ENCODE data around the gene SLC13A4.

SLC13A4 gene

GRCh38 chr7:135726276-135726788, 1.7 kb downstream of the SLC13A4 start:
- peaks cover 0 to 3% of the 10 kb centered on the region in 2 experiments; a peak in 1 of 3 replicates for H3K36me3 ChIP-seq (ENCODE audit: control insufficient read depth in 2 of 2, insufficient read depth in 1 of 2, low read length in 2 of 2)
- H3K4me3 ChIP-seq (ENCODE audit: low read depth, low read length), result no peak overlapping the region
- H3K9me3 ChIP-seq (ENCODE audit: control insufficient read depth, insufficient read depth, low read depth, low read length), result no peaks in the 10 kb centered on the region
- CTCF ChIA-PET, result interaction anchor here (0.9 kb wide), 1 partner anchor 53 kb away, joined by 3 read pairs; no protein-coding TSS in a partner anchor
- H3K27ac ChIP-seq (ENCODE audit: extremely low read depth, low read depth, low read length), result no peak overlapping the region
- no peak for TF ChIP-seq ZNF660 (tag by site-specific recombination; IDR thresholded peaks at IDR 0.05)
- no peak for TF ChIP-seq ZNF133 (tag by site-specific recombination; IDR thresholded peaks at IDR 0.05)
- TF ChIP-seq ZNF626 (tag by site-specific recombination; IDR thresholded peaks at IDR 0.05), result no peak
- no peak for TF ChIP-seq ZNF658 (tag by site-specific recombination; IDR thresholded peaks at IDR 0.05)
- no peak for TF ChIP-seq SP7 (tag by site-specific recombination; IDR thresholded peaks at IDR 0.05)
- TF ChIP-seq ZNF18 (tag by site-specific recombination; IDR thresholded peaks at IDR 0.05), result no peak
- no peak for TF ChIP-seq ZBTB17 (tag by site-specific recombination; IDR thresholded peaks at IDR 0.05)
- TF ChIP-seq WT1 (tag by site-specific recombination; IDR thresholded peaks at IDR 0.05), result no peak
- no peak for TF ChIP-seq ELK4 (IDR thresholded peaks at IDR 0.05; ENCODE audit: borderline replicate concordance, low read depth, low read length)
- H3K4me1 ChIP-seq (ENCODE audit: control insufficient read depth, insufficient read depth, low read length), result no peaks in the 10 kb centered on the region
- POLR2A ChIA-PET, result no interaction called here

GRCh38 chr7:135723411-135723810, 4.6 kb downstream of the SLC13A4 start:
- no peak overlapping the region for H3K27ac ChIP-seq (ENCODE audit: extremely low read depth, low read depth, low read length)
- H3K4me1 ChIP-seq (ENCODE audit: control insufficient read depth, insufficient read depth, low read length), result no peaks in the 10 kb centered on the region
- TF ChIP-seq SP3 (tag by site-specific recombination; IDR thresholded peaks at IDR 0.05), result no peak
- TF ChIP-seq ZNF639 (tag by site-specific recombination; IDR thresholded peaks at IDR 0.05), result no peak
- no peak for TF ChIP-seq ZBTB20 (tag by site-specific recombination; IDR thresholded peaks at IDR 0.05)
- TF ChIP-seq ZBTB7A (tag by site-specific recombination; IDR thresholded peaks at IDR 0.05; ENCODE audit: low read depth), result no peak
- TF ChIP-seq, protein P1, sequence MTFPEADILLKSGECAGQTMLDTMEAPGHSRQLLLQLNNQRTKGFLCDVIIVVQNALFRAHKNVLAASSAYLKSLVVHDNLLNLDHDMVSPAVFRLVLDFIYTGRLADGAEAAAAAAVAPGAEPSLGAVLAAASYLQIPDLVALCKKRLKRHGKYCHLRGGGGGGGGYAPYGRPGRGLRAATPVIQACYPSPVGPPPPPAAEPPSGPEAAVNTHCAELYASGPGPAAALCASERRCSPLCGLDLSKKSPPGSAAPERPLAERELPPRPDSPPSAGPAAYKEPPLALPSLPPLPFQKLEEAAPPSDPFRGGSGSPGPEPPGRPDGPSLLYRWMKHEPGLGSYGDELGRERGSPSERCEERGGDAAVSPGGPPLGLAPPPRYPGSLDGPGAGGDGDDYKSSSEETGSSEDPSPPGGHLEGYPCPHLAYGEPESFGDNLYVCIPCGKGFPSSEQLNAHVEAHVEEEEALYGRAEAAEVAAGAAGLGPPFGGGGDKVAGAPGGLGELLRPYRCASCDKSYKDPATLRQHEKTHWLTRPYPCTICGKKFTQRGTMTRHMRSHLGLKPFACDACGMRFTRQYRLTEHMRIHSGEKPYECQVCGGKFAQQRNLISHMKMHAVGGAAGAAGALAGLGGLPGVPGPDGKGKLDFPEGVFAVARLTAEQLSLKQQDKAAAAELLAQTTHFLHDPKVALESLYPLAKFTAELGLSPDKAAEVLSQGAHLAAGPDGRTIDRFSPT (tag by site-specific recombination; IDR thresholded peaks at IDR 0.05), result no peak
- no peak for TF ChIP-seq ZNF239 (tag by site-specific recombination; IDR thresholded peaks at IDR 0.05)
- no peak for TF ChIP-seq ELK4 (IDR thresholded peaks at IDR 0.05; ENCODE audit: borderline replicate concordance, low read depth, low read length)
- TF ChIP-seq, protein P2, sequence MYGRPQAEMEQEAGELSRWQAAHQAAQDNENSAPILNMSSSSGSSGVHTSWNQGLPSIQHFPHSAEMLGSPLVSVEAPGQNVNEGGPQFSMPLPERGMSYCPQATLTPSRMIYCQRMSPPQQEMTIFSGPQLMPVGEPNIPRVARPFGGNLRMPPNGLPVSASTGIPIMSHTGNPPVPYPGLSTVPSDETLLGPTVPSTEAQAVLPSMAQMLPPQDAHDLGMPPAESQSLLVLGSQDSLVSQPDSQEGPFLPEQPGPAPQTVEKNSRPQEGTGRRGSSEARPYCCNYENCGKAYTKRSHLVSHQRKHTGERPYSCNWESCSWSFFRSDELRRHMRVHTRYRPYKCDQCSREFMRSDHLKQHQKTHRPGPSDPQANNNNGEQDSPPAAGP (tag by site-specific recombination; IDR thresholded peaks at IDR 0.05), result no peak
- ChIA-PET CTCF (interaction anchor here (1.6 to 1.7 kb wide), 2 partner anchors 13 to 19 kb away, joined by 4 to 7 read pairs; no protein-coding TSS in a partner anchor), POLR2A (no interaction called here)
- no peaks in the 10 kb centered on the region for H3K9me3 ChIP-seq (ENCODE audit: control insufficient read depth, insufficient read depth, low read depth, low read length)
- peaks cover 0 to 24% of the 10 kb centered on the region in 2 experiments; a peak in 1 of 3 replicates for H3K36me3 ChIP-seq (ENCODE audit: control insufficient read depth in 2 of 2, insufficient read depth in 1 of 2, low read length in 2 of 2)
- H3K4me3 ChIP-seq (ENCODE audit: low read depth, low read length), result no peak overlapping the region
